Astrocyte (in vitro differentiated cells and primary cell): ENCODE results near the gene GLP2R.

ENCODE experiments used
- CTCF ChIP-seq: IDR thresholded peaks from 2 replicates; pipeline ENCODE4 v1.5.1; 2011; ENCODE audit warnings: low read depth, mild to moderate bottlenecking, inconsistent platforms, low read length, moderate library complexity; ENCODE audit not compliant: insufficient read depth
- EZH2 ChIP-seq: IDR thresholded peaks from 2 replicates; pipeline ENCODE4 v1.6.1; 2012; ENCODE audit warnings: mild to moderate bottlenecking, low read length, inconsistent platforms; ENCODE audit not compliant: insufficient read depth

GRCh38 chr17:9931144-9931741 is 105.5 kb downstream of the GLP2R start:
- no peak for TF ChIP-seq CTCF
- TF ChIP-seq EZH2: no peak
